Ecto neural progenitor cell (in vitro differentiated cells): ENCODE results near the gene MC1R.
A peak's percentile ranks its signal among the peaks of the same experiment; 100 is the strongest.

Experiments
- DNase-seq: peaks from one replicate; pipeline ENCODE4 v3.0.0-alpha.2; 2018; ENCODE audit warnings: low spot score

Gene MC1R

DNA sequence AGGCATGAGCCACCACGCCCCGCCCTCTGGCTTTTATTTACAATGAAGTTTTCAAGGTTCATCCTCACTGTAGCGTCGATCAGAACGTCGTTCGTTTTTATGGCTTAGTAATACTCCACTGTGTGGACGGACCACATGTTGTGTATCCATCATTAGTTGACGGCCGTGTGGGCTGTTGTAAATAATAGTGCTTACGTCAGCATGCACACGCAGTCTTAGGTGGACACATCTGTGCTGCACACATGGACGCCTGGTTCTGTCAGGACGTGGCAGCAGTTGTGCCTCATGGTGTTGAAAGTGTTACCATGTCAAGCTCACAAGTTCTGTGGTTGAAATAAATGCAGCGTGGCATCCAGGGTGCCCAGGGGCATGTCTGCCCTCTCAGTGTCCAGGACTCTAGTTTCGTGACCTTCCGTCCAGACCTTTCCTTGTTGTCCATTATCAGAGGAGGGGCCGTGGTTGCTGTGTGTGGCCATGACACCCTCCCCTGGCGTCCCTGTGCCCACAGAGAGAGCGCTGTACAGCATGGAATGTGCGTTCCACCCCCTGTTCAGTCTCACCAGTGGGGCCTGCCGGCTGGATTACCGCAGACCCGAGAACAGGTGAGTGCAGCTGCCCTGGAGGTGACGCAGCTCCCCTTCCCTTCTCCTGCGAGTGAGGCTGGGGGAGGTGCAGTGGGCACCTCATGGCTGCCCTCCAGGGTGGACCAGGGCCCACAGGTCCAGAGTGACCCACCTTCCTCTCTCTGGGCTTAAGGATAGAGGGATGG is 23.0 kb upstream of the MC1R start:
- DNase-seq, result no peak

DNA sequence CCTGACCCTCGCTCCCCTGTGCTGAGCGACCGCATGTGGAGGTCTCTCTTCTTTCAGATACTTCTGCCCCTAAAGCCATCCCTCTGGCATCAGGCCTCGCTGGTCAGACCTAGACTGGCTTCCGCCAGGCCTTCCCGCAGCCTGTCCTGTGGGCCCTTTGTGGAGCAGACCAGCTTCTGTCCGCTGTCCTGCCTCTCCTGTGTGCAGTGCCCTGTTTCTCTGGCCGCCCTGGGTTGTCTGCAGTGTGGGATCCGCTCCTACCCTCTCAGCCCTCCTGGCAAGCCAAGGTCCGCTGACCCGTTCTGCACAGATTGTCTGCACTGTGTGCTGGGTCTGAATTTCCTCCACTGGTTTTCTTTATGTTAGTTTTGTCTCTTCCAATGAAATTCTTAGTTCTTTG is 21.5 kb upstream of the MC1R start:
- DNase-seq, result no peak

DNA sequence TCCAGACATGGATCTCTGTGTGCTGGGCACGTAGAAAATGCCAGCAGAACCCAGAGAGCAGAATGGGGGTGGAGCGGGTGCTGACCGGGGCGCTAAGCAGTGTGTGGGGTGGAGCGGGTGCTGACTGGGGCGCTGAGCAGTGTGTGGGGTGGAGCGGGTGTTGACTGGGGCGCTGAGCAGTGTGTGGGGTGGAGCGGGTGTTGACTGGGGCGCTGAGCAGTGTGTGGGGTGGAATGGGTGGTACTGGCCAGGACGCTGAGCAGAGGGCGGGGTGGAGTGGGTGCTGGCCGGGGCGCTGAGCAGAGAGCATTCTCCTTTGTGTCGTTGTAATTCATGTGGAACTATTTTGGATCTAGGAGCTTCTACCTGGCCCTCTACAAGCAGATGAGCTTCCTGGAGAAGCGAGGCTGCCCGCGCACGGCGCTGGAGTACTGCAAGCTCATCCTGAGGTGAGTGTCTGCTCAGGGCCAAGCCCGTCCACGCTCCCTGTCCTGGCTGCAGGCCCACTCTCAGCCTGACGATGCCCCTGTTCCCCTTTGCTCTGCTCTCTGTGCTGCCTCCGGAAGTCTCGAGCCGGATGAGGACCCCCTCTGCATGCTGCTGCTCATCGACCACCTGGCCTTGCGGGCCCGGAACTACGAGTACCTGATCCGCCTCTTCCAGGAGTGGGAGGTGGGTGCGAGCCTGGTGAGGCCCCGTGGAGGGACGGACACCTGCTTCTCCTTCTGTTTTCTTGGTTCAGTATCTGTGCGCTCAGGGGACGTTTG is 20.3 kb upstream of the MC1R start:
- DNase-seq, result no peak

DNA sequence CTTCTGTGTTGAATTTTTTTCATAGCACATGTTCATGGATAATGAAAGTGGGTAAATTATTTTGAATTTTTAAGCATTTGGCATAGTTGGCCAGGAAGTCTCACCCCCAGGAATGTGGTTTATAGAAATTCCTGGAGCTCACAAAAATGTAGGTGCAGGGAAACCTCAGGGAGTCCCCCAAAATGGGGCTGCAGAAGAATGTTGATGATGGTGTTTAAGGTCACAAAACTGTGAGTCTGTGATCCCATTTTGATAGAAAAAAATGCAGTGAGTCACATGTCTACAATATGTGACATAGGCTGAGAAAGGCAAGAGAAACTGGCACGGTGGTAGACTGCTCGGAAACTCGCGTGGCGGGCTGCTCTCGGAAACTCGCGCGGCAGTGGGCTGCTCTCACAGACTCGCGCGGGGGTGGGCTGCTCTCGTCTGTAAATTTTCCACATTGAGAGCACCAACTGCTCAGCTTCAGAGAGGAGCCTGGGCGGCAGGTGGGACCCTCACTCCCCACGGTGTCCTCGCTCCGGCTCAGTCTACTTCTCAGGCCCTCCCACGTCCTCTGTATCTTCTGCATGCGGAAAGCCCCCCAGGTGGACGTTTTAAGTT is 18.7 kb upstream of the MC1R start:
- DNase-seq, result no peak

DNA sequence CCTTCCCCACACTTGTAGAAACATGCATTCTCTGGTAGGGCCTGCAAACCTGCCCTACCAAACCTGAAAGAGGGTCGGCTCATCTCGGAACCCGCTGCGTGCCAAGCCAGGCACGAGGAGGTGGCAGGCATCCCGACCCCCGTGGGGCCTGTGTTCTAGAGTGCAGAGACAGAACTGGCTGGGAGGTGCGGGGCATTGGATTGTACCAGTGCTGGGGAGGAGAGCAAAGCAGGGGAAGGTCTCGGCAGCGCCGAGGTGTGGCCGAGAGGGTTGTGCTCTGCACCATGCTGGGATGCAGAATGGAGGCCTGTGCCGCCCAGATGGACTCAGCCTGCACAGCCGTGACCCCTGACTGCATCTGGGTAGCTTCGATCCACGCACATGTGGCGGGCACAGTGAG is 17.8 kb upstream of the MC1R start:
- no peak for DNase-seq

DNA sequence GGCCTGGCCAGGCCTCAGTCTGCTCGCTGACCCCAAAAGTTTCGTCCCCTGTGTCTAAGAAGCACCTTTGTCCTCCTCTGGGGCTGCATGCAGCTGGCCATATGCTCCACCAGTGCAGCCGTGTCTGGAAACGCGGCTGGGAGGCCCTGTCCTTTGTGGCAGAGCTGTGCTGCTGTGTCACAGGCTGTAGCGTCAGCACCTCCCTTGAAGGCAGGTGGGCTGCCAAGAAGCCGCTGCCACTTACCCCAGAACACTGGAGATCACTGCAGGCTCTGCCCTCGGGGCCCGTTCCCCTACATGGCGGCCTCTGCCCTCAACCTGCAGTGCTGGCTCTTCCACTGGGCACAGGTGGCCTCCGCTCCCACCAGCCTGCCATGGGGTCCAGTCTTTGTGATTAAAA is 15.7 kb upstream of the MC1R start:
- DNase-seq, result no peak

DNA sequence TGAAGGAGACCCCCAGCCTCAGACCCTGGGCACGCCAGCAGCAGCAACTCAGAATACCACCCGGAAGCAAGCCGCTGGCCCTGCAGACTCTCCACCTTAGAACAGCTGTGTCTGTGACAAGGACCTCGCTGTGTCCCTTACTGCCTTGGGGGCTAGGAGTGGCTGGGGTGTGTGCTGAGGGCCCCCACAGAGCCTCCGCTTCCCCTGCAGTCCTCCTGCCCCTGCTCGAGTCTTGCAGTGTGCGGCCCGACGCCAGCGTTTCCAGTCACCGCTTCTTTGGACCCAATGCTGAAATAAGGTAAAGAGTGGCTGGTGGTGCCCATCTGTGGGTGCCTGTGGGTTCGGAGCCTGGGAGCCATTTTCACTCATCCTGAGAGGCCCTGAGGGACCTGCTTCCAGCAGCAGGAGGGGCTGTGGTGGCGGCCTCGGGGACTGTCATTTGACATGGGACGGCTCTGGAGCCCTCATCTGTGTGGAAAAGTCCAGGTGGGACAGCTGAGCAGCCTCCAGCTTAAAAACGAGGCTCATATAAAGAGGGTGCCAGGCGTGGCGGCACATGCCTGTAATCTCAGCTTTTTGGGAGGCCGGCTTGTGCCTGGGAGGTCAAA is 14.7 kb upstream of the MC1R start:
- no peak for DNase-seq

DNA sequence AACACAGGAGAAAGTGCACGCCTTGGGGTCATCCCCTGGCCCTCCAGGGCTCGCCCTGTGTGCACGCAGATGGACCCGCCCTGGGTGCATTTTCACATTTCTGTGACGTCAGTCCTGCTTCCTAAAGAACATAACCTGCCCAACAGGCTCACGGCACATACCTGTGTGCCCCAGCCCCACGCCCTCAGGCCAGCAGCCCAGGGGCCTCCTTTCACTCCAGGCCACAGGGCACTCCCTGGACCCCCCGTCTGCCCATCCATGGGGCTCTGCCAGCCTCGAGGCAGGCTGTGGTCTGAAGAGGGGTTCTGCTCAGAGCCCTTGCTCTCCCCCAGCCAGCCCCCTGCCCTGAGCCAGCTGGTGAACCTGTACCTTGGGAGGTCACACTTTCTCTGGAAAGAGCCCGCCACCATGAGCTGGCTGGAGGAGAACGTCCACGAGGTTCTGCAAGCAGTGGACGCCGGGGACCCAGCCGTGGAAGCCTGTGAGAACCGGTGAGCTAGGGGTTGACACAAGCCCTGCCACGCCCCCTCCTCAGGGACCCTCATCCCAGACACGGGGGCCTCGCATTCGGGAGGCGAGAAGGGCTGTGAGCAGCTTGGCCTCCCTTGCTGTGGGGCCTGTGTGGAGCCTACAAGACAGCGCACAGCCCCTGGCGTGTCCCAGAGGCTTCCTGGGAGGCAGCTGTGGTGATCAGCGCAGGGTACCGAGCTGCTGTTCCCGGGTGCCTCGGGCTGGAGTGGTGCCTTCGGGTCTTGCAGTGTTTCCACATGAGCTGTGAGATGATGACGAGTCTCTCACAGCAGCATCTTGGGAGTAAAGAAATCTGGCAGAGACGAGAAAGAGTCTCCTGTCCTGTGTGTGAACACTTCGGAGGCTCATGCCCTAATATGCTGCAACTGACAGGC is 13.8 kb upstream of the MC1R start:
- no peak for DNase-seq

DNA sequence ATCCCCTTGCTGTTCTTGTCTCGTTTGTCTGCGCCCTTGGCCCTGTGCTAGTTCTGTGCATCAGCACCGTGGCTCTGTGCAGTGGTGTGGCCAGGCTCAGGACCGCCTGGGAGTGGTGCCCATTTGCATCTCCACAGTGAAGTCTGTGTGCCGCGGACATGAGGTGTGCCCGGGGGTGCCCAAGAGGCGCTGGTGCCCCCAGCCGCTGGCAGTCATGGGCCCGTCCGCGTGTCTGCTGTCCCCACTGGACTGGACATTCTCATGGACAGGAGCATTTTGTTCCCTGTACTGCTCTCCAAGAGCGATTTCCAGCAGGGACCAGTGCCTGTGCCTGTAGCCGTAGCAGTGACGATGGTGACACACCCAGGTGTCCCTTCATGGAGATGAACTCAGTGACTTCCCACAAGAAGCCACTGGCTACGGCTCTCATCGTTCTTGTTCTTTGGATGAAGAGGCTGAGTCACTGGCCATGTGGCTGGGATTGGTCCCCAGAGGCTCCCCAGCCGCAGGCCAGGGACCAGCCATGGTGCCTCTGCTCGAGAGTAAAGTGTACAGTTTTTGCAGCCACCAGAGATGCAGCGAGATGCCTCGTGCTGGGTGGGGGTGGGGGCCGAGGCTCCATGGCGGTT is 13.0 kb upstream of the MC1R start:
- no peak for DNase-seq

DNA sequence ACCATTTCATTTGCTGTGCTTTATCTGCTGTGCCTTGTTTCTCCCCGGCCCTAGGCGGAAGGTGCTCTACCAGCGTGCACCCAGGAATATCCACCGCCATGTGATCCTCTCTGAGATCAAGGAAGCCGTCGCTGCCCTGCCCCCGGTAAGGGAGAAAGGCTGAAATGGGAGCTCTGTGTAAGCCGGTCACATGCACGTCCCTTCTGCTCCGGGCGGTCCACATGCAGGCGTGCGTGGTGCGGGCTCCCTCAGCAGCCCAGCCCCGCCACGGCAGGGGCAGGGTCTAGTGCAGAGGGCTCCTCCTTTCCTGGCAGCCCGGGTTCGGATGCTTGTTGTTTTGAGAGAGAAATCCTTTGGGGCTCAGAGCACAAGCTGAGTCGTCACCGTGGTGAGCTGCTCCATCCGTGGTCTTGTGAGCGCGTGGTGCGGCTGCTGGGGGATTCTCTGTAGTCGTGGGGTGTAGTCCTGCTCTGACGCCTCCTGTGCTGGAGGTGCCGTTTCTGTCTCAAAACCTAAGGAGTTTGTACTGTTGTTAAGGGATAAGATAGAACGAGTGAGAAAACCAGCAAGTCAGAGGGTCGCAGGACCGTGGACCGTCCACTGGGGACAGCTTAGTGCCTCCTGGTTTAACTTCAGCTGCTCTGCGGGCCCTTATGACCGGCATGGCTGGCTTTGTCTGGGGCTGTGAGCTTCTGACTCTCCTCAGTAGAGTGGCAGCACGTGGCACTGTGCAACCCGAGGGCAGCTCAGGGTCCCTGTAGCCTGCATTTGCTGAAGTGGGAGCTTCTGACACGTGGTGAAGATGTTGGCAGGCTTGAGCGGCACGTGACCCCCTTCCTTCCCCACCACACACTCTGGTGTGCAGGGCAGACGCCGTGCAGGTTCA is 12.3 kb upstream of the MC1R start:
- DNase-seq, result no peak

DNA sequence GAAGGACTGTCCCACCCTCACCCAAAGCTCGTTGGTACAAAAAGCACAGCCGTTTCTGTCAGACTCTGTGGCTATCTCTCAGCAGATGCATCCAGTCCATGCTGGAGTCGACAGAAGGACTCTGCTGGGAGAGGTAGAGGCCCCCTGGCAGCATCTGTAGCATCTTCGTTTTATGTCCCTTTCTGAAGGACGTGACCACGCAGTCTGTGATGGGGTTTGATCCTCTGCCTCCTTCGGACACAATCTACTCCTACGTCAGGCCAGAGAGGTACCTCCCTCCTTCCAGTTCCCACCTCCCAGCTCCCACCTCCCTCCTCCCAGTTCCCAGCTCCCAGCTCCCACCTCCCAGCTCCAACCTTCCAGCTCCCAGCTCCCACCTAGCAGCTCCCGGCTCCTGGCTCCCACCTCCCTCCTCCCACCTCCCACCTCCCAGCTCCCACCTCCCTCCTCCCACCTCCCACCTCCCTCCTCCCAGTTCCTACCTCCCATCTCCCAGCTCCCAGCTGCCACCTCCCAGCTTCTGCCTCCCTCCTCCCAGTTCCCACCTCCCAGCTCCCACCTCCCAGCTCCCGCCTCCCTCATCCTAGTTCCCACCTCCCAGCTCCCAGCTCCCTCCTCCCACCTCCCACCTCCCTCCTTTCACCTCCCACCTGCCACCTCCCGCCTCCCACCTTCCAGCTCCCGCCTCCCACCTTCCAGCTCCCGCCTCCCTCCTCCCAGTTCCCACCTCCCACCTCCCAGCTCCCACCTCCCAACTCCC is 11.4 kb upstream of the MC1R start:
- DNase-seq, result no peak

DNA sequence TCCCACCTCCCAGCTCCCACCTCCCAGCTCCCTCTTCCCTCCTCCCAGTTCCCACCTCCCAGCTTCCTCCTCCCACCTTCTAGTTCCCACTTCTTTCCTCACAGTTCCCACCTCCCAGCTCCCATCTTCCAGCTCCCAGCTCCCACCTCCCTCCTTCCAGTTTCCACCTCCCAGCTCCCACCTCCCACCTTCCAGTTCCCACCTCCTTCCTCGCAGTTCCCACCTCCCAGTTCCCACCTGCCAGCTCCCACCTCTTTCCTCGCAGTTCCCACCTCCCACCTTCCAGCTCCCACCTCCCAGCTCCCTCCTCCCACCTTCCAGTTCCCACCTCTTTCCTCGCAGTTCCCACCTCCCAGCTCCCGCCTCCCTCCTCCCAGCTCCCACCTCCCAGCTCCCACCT is 10.4 kb upstream of the MC1R start:
- DNase-seq, result no peak

DNA sequence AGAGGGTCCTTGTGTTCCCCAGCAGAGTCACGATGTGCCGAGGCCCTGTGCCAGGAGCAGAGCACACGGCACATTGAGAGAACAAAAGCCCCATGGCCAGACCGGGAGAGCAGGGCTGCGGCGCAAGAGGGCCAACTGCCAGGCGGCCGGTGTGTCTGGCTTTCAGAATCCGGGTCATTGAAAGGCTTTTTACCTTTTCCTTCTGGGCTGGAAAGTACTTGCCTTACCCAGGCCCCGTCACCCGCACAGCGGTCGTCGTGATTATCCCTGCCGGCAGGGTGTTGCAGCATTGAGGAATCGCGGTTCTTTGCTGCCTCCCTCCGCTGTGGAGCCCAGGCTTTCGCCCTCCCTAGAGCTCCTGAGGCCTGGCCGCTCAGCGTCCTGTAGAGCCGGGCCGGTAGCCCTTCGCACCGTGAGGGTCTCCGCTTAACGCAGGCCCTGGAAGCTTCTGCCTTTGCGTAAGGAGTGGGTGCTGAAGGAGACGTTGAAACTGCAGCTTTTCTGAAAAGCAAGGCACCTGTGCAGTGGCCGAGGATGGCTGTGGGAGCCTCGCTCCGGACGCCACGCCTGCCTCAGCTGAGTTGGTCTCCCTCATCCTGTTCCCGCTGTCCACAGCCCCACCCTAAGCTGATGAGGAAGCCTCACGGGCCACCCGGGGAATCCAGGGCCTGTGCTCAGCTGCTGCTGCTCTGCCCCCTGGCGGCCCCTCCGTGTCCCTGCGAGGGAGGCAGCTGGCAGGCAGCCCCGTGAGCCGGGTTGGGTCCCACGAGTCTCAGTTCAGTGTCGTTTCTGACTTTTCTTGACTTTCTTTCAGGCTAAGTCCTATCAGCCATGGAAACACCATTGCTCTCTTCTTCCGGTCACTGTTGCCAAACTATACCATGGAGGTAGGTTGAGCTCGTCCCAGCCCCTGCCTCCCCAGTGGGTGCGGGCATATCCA is 8.6 kb upstream of the MC1R start:
- peak; percentile 84 for DNase-seq

DNA sequence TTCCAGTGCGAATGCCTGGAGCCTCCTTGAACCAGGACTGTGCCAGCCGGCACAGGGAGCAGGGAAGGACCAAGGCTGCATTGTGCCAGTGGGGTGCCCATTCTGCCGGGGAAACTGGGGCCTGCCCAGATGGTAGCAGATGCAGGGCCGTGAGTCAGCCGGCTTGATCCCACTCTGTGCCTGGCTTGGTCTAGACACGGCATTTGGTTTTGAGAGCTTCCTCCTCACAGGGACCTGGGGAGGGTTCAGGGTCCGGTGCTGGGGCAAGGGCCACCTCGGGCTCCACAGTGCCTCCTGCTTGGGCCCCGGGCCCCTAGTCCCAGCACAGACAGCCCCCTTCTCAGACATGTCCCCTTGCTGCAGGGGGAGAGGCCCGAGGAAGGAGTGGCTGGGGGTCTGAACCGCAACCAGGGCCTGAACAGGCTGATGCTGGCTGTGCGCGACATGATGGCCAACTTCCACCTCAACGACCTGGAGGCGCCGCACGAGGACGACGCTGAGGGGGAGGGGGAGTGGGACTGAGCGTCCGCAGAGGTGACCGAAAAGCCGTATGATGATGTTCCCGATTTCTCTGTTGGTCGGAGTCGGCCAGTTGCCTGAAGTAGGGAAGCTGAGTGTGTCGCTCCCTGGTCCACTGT is 7.8 kb upstream of the MC1R start:
- no peak for DNase-seq

DNA sequence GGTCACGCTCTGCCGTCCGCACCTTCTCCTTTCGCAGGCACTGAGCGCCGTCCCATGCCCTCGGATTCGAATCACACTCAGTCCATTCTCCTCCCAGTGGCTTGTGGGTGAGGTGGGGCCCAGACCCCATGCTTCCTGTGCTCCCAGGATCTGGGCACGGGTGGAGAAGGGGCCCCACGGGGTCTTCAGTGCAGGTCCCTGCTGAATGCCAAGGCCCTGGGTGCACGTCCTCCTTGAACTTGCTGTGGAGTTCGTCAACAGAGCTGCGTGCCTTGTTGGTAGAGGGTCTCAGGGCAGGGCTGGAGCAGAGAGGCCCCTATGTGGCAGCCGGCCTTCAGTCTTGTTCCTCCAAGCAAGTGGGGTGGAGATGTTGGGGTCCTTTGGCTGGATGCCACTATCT is 7.3 kb upstream of the MC1R start:
- no peak for DNase-seq

DNA sequence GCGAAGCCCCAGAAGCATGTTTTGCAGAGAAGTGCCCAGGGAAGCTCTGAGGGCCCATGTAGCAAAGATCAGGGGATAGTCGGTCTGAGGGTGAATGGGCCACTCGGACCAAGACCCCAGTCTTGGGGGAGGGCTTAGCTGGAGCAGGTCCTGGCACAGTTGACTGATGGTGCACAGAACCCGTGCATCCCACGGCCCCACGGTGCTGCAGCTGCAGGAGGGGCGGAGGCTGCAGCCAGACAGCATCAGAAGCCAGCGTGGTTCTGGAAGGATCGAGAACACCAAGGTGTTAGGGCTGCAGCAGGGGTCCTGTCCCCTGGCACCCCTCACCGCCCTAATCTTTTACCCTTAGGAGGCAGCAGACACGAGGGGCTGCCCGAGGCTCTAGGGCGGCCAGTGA is 6.5 kb upstream of the MC1R start:
- no peak for DNase-seq

DNA sequence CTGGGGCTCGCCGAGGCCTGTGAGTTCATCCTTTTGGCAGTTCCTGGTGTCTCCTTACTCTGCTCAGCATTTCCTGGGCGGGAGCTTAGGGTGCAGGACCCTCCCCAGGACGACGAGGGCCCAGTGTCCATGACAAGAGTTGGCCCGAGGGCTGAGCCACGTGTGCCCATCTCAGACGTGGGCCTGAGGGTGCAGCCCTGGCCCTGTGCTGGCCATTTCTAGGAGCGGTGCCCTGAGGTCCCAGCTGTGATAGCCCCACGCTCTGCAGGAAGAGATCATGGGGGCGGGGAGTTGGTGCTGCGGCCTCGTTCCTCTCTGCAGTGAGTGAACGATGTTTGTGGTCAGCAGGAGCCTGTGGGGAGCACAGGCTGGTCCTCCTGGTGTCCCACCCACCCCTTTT is 6.0 kb upstream of the MC1R start:
- DNase-seq, result no peak
